ENCODE data around the gene RNF130.

DNA sequence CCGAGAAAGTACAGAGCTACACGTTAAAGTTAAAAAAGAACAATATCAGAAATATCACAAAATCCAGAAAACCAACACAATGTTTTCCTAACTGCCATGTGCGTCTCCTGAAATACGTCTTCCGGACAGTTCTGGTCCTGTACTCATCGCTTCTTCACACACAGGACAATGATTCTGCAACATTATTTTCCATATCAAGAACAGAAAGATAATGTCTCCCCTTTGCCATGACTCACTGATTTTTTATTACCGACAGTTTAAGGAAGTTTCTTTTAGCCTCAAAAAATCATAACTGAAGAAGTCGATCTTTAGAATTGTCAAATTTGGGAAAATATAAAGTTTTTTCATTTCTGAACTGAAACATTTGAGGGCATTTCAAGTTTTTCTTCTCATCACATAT lies 166.4 kb downstream of the RNF130 start:
- TF ChIP-seq SUZ12 (IDR thresholded peaks at IDR 0.05; ENCODE audit: low read depth, low read length) (no peak), POLR2AphosphoS5 (IDR thresholded peaks at IDR 0.05; ENCODE audit: low read depth, low read length) (no peak), ZNF354B (CRISPR knock-in tag; IDR thresholded peaks at IDR 0.05) (no peak), FOXP1 (IDR thresholded peaks at IDR 0.05) (no peak), FOXP1 (CRISPR knock-in tag; IDR thresholded peaks at IDR 0.05) (no peak), RFX5 (IDR thresholded peaks at IDR 0.05; ENCODE audit: low read depth, low read length) (no peak), NR2C2 (CRISPR knock-in tag; IDR thresholded peaks at IDR 0.05; ENCODE audit: borderline replicate concordance) (no peak)
- TF ChIP-seq, protein P1, sequence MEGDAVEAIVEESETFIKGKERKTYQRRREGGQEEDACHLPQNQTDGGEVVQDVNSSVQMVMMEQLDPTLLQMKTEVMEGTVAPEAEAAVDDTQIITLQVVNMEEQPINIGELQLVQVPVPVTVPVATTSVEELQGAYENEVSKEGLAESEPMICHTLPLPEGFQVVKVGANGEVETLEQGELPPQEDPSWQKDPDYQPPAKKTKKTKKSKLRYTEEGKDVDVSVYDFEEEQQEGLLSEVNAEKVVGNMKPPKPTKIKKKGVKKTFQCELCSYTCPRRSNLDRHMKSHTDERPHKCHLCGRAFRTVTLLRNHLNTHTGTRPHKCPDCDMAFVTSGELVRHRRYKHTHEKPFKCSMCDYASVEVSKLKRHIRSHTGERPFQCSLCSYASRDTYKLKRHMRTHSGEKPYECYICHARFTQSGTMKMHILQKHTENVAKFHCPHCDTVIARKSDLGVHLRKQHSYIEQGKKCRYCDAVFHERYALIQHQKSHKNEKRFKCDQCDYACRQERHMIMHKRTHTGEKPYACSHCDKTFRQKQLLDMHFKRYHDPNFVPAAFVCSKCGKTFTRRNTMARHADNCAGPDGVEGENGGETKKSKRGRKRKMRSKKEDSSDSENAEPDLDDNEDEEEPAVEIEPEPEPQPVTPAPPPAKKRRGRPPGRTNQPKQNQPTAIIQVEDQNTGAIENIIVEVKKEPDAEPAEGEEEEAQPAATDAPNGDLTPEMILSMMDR (CRISPR knock-in tag; IDR thresholded peaks at IDR 0.05) = no peak
- TF ChIP-seq, protein P2, sequence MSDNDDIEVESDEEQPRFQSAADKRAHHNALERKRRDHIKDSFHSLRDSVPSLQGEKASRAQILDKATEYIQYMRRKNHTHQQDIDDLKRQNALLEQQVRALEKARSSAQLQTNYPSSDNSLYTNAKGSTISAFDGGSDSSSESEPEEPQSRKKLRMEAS (IDR thresholded peaks at IDR 0.05) = no peak
